Trophoblast cell (in vitro differentiated cells and primary cell): ENCODE results near the gene AMOTL1.
A peak's percentile ranks its signal among the peaks of the same experiment; 100 is the strongest.
"Not testable (repeated sequence)": the region's sequence is repeated elsewhere in the genome, so short reads cannot be mapped to it uniquely, and the experiment has no call there.

Experiments
- DNase-seq, 2 donors: peaks; one replicate each; pipeline ENCODE4 v3.0.0-alpha.2; 2016
- H2AFZ ChIP-seq: 2 replicates; pipeline ENCODE4 v1.6.1; 2013; ENCODE audit warnings: low read length, moderate library complexity, mild to moderate bottlenecking; ENCODE audit not compliant: insufficient read depth, poor library complexity
- H2AK5ac ChIP-seq: 2 replicates; pipeline ENCODE4 v1.6.1; 2013; ENCODE audit warnings: mild to moderate bottlenecking, low read length
- H2BK120ac ChIP-seq: 2 replicates; pipeline ENCODE4 v1.6.1; 2013; ENCODE audit warnings: low read length, mild to moderate bottlenecking, moderate library complexity; ENCODE audit not compliant: insufficient read depth, poor library complexity
- H2BK12ac ChIP-seq: 2 replicates; pipeline ENCODE4 v1.6.1; 2013; ENCODE audit warnings: mild to moderate bottlenecking, low read length, moderate library complexity
- H2BK5ac ChIP-seq: 2 replicates; pipeline ENCODE4 v1.6.1; 2013; ENCODE audit warnings: low read length, low read depth, moderate library complexity, mild to moderate bottlenecking; ENCODE audit not compliant: poor library complexity
- H3K14ac ChIP-seq: 2 replicates; pipeline ENCODE4 v1.6.1; 2013; ENCODE audit warnings: mild to moderate bottlenecking, low read length
- H3K18ac ChIP-seq: 2 replicates; pipeline ENCODE4 v1.6.1; 2013; ENCODE audit warnings: mild to moderate bottlenecking, low read length
- H3K23ac ChIP-seq: 2 replicates; pipeline ENCODE4 v1.6.1; 2013; ENCODE audit warnings: low read length
- H3K27ac ChIP-seq: 2 replicates; pipeline ENCODE4 v1.5.1; 2013; ENCODE audit warnings: low read depth, mild to moderate bottlenecking, inconsistent platforms, low read length, moderate library complexity
- H3K27me3 ChIP-seq: 2 replicates; pipeline ENCODE4 v1.6.1; 2013; ENCODE audit warnings: inconsistent platforms, mild to moderate bottlenecking, low read length, moderate library complexity; ENCODE audit not compliant: insufficient read depth
- H3K36me3 ChIP-seq, 2 experiments: 1 replicate in 1 of 2; 2 replicates in 1 of 2; pipeline ENCODE4 v1.6.1; 2013; ENCODE audit warnings: low read length in 2 of 2, mild to moderate bottlenecking in 2 of 2, moderate library complexity in 1 of 2; ENCODE audit not compliant: insufficient read depth in 2 of 2, control insufficient read depth in 1 of 2
- H3K4ac ChIP-seq: 2 replicates; pipeline ENCODE4 v1.6.1; 2013; ENCODE audit warnings: low read depth, mild to moderate bottlenecking, low read length, moderate library complexity
- H3K4me1 ChIP-seq, 2 experiments: 1 replicate in 1 of 2; 2 replicates in 1 of 2; pipeline ENCODE4 v1.6.1; 2013; ENCODE audit warnings: low read length in 2 of 2, mild to moderate bottlenecking in 2 of 2, moderate library complexity in 1 of 2; ENCODE audit not compliant: insufficient read depth in 2 of 2, control insufficient read depth in 1 of 2
- H3K4me2 ChIP-seq: 2 replicates; pipeline ENCODE4 v1.6.1; 2013; ENCODE audit warnings: inconsistent platforms, mild to moderate bottlenecking, low read length, moderate library complexity
- H3K4me3 ChIP-seq: 2 replicates; pipeline ENCODE4 v1.5.1; 2013; ENCODE audit warnings: mild to moderate bottlenecking, low read depth, low read length, inconsistent platforms
- H3K79me1 ChIP-seq: one replicate; pipeline ENCODE4 v1.6.1; 2013; ENCODE audit warnings: low read length
- H3K79me2 ChIP-seq: 2 replicates; pipeline ENCODE4 v1.6.1; 2013; ENCODE audit warnings: low read length, mild to moderate bottlenecking; ENCODE audit not compliant: control insufficient read depth, insufficient read depth, poor library complexity
- H3K9ac ChIP-seq: 2 replicates; pipeline ENCODE4 v1.6.1; 2013; ENCODE audit warnings: mild to moderate bottlenecking, low read length
- H3K9me3 ChIP-seq: 2 replicates; pipeline ENCODE4 v1.6.1; 2013; ENCODE audit warnings: low read depth, mild to moderate bottlenecking, control low read depth, inconsistent platforms, low read length; ENCODE audit not compliant: insufficient read depth
- H4K12ac ChIP-seq: 2 replicates; pipeline ENCODE4 v1.6.1; 2013; ENCODE audit warnings: low read depth, mild to moderate bottlenecking, low read length, moderate library complexity
- H4K8ac ChIP-seq: 2 replicates; pipeline ENCODE4 v1.6.1; 2013; ENCODE audit warnings: low read depth, mild to moderate bottlenecking, low read length, moderate library complexity
- H4K91ac ChIP-seq: one replicate; pipeline ENCODE4 v1.6.1; 2013; ENCODE audit warnings: low read depth, mild to moderate bottlenecking, low read length, moderate library complexity
- WGBS: extraction: QIAGEN DNeasy Blood & Tissue Kit; methylation state at CpG from one replicate; pipeline ENCODE4 v1.1.7; 2013; ENCODE audit warnings: missing lambda C conversion rate; ENCODE audit not compliant: insufficient read length, insufficient coverage; ENCODE audit errors: extremely low coverage; 5-methylcytosine and 5-hydroxymethylcytosine counted together

AMOTL1 gene

DNA sequence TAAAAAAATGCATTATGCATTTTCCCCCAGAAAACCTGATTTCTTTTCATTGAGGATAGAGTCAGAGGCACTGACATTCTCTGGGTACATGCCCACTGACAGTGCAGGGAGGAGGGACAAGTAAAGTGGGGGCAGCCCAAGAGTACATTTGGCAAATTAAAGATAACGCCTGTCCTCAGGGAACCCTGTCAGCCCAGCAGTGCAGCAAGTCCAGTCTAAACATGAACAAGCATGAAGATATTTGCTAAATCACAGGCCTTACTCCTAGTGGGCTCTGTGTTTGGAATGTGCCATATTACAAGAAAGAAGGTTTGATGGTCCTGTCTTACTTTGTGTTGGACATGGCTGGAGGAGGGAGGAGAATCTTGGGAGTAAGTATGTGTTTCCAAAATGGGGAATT lies 37.9 kb downstream of the AMOTL1 start:
- Histone ChIP-seq H4K91ac (no peak overlapping the region), H2BK5ac (no peak overlapping the region), H3K27me3 (no peaks in the 10 kb centered on the region), H3K79me2 (peaks cover 2% of the 10 kb centered on the region), H2BK120ac (no peak overlapping the region), H3K23ac (no peak overlapping the region), H3K9ac (no peak overlapping the region), H3K4me1 (no peaks in the 10 kb centered on the region), H3K18ac (peak overlapping the region; percentile 67), H4K12ac (no peak overlapping the region), H3K27ac (no peak overlapping the region), H2AFZ (no peak overlapping the region), H3K9me3 (no peaks in the 10 kb centered on the region), H3K4me2 (no peak overlapping the region), H3K4me3 (no peak overlapping the region), H2BK12ac (no peak overlapping the region), H4K8ac (no peak overlapping the region), H3K14ac (no peak overlapping the region), H3K36me3 (peaks cover 13 to 28% of the 10 kb centered on the region in 2 experiments), H3K4ac (no peak overlapping the region), H3K79me1 (no peaks in the 10 kb centered on the region), H2AK5ac (no peak overlapping the region)
- no CpG with 5 or more reads among the region's 1 CpG for WGBS
- no peak for DNase-seq

DNA sequence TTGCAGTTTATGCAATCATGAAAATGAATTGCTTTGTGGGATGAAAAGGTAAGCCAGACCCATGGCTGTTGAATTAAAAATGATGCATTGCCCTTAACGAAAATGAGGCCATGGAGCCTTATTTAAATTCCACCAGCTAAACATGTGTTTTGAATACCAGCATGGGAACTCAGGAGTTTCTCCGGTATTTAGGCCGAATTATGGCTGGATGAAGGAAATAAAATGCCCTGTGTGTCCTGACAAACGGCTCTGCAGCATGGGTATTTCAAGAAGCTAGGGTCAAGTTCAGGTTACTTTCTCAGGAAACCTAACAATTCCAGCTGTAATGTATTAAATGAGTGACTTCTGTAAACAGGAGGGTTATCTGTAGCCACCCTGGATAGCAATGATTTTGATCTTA lies 38.3 kb downstream of the AMOTL1 start:
- no CpG with 5 or more reads among the region's 4 CpGs for whole genome bisulfite sequencing
- Histone ChIP-seq H4K12ac (no peak overlapping the region), H3K9ac (no peak overlapping the region), H3K27me3 (no peaks in the 10 kb centered on the region), H3K18ac (no peak overlapping the region), H3K4me3 (no peak overlapping the region), H3K27ac (no peak overlapping the region), H4K8ac (no peak overlapping the region), H3K79me1 (no peaks in the 10 kb centered on the region), H3K14ac (no peak overlapping the region), H2BK12ac (no peak overlapping the region), H4K91ac (no peak overlapping the region), H3K4ac (no peak overlapping the region), H3K9me3 (no peaks in the 10 kb centered on the region), H2BK5ac (no peak overlapping the region), H3K23ac (no peak overlapping the region), H2AK5ac (no peak overlapping the region), H3K4me2 (no peak overlapping the region), H3K79me2 (peaks cover 2% of the 10 kb centered on the region), H3K4me1 (no peaks in the 10 kb centered on the region), H2AFZ (no peak overlapping the region), H3K36me3 (peaks cover 12 to 24% of the 10 kb centered on the region in 2 experiments), H2BK120ac (no peak overlapping the region)
- DNase-seq = peak in 1 of 2 donors; percentile 23

DNA sequence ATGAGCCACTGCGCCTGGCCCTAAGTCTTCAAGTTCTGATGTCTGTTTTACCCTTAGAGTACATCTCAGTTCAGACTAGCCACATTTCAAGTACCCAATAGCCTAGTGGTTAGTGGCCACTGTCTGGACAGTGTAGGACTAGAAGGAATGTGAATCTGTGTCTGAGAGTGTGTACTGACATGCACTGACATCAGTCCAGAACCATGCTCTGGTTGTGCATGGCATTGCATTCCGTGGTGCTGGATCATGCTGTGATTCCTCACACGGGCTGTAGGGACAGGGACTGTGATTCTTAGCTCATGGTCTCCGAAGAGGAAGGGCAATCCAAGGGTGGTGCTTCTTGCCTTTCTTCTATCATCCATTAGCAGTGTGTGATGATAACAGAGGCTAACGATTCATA lies 41.1 kb downstream of the AMOTL1 start:
- peak; percentile 86 to 87 for DNase-seq
- no peaks in the 10 kb centered on the region for H3K27me3 ChIP-seq
- H2BK5ac ChIP-seq = no peak overlapping the region
- H3K36me3 ChIP-seq = peaks cover 6 to 23% of the 10 kb centered on the region in 2 experiments
- no peak overlapping the region for H3K14ac ChIP-seq
- no peak overlapping the region for H2BK12ac ChIP-seq
- H2AFZ ChIP-seq = no peak overlapping the region
- H4K12ac ChIP-seq = no peak overlapping the region
- no peak overlapping the region for H4K91ac ChIP-seq
- no peaks in the 10 kb centered on the region for H3K9me3 ChIP-seq
- H3K4ac ChIP-seq = no peak overlapping the region
- no CpG with 5 or more reads among the region's 5 CpGs for WGBS
- H4K8ac ChIP-seq = no peak overlapping the region
- no peaks in the 10 kb centered on the region for H3K79me1 ChIP-seq
- H3K4me1 ChIP-seq = peaks cover 0 to 6% of the 10 kb centered on the region in 2 experiments
- H3K4me2 ChIP-seq = no peak overlapping the region
- H3K9ac ChIP-seq = no peak overlapping the region
- H2BK120ac ChIP-seq = no peak overlapping the region
- no peak overlapping the region for H3K23ac ChIP-seq
- H2AK5ac ChIP-seq = no peak overlapping the region
- H3K79me2 ChIP-seq = peaks cover 2% of the 10 kb centered on the region
- no peak overlapping the region for H3K4me3 ChIP-seq
- no peak overlapping the region for H3K27ac ChIP-seq
- no peak overlapping the region for H3K18ac ChIP-seq

DNA sequence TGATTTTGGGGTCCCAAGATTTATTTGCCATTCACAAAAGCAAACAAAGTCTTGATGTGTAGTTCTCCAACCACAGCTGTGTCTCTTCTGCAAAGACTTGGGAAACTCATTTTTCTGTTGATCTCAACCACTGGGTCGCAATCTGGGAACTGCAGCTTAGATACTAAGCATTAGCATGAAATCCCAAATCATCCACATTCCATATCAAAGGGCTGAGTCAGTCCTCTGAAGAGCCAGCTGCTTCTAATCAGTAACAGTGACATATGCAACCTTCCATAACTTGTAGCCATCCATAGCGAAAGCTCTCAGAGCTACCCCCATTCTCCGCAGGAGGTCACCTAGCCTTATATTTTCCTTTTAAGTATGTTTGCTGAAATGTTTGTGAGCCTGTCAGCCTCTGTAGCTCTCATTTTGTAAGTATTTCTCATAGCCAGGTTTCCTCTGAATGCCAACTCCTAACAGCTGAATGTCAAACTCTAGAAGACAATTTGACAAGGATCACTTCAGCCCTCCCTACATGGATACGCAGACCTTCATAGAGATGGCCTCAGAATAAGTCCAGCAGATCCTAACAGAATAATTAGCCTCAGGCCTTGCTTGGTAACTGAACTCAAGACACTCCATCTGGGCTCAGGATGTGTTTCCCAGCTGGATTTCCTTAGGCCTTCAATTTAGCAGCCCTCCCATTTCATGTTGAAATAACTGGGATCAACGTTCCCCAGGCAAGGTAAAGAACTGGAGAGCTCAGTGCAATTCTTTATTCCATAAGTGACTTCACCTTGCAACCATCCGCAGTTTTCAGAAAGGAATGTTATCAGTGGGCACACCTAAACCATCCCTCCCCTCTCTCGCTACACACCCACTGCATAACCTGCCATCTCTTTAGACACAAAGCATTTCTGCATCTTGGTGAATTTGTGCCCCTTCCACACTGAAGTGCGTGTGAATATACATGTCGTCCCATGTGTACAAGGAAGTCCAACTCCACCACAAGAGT lies 44.9 kb downstream of the AMOTL1 start:
- H2BK5ac ChIP-seq, H3K4me3 ChIP-seq, H2AK5ac ChIP-seq, H2BK12ac ChIP-seq, H4K8ac ChIP-seq, H3K79me2 ChIP-seq, H3K79me1 ChIP-seq, H3K18ac ChIP-seq, H2AFZ ChIP-seq, H3K4me1 ChIP-seq, H4K91ac ChIP-seq, H3K27me3 ChIP-seq, H3K14ac ChIP-seq, H2BK120ac ChIP-seq, H3K4ac ChIP-seq, H3K23ac ChIP-seq, H3K9ac ChIP-seq, H4K12ac ChIP-seq, H3K9me3 ChIP-seq, H3K4me2 ChIP-seq: not testable (repeated sequence)
- Histone ChIP-seq H3K36me3 (peaks cover 4 to 19% of the 10 kb centered on the region in 2 experiments), H3K27ac (peak overlapping the region; percentile 21)
- no CpG with 5 or more reads among the region's 9 CpGs for WGBS
- DNase-seq = peak; percentile 68 to 82
